Fibroblast of peridontal ligament (primary cell): ENCODE data around the gene COLEC11.
"Not testable (repeated sequence)": the region's sequence is repeated elsewhere in the genome, so short reads cannot be mapped to it uniquely, and the experiment has no call there.

Experiments used
- DNase-seq: peaks from one replicate; pipeline ENCODE4 v3.0.0-alpha.2; 2010; ENCODE audit errors: extremely low read depth

Gene COLEC11

DNA sequence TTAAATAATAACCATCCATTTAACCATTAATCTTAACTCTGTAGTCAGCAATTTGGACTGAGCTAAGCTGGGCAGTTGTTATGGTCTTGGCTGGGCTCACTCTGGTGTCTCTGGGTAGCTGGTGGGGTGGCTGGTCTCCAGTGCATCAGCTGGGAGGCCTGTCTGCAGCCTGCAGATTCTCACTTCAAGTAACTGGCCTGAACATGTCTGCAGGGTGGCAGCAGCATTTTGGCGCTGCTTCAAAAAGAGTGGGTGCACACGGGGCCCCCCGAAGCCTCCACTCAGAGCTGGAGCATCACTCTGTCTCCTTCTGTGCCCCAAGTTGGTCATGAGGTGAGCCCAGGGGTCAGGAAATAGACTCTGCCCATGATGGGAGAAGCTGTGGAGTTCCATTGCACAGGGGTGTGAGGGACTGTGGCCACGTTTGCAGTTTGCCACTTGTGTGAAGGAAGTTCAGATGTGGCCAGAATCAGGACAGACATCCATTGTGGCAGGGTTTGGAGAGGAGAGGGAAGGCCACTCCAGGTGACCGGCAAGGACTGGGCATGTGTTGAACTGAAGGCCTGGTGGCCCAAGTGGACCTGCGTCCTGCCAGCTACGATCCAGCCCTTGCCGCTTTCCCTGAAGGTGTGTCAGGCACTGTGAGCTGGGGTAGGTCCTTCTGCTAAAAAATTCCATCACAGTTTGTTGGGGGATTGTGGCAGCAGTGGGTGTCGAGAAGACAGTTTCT lies 58.1 kb downstream of the COLEC11 start:
- no peak for DNase-seq

DNA sequence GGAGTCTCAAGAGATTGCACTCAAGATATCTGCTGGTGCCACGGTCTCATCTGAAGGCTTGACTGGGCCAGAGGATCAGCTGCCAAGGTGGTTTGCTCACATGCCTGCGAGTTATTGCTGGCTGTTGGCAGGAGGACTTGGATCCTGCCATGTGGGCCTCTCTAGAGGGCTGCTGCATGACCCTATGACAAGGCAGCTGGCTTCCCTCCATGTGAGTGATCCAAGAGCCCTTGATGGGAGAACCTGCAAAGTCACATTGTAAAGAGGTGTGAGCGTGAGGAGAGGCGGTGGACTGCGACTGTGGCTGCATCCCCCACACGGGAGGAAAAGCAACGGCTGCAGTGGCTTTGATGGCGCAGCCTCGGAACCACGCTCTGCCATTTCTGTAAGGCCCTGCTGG lies 59.1 kb downstream of the COLEC11 start:
- DNase-seq: no peak

DNA sequence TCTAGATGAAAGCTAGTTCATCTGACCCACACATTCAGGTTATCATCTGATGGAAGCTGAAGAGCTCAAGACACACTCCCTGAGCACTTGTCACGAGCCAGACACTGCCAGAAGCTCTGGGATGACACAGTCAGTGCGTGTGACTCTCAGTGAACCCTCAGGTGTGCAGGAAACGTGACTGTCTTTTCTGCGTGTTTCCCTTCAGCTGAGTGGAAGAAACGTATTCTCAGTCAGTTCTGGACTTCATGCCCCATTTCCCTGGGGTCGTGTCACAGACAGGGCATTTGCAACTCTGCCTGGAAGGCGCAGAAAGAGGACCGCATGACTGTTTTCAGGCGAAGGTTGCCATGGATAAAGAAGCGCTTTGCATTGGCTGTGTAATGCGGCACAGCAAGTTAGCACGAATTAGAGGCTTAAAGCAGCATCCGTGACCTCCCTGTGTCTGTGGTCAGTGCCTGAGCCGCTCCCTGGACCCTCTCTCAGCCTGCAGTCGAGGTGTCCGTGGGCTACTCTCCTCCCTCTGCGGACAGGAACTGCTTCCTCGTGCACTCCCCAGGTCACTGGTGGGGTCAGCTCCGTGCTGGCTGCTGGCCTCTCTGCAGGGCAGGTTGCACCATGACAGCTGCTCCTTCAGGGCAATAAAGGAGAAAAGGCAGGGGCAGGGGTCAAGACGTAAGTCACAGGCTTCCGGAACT lies 59.8 kb downstream of the COLEC11 start:
- no peak for DNase-seq

DNA sequence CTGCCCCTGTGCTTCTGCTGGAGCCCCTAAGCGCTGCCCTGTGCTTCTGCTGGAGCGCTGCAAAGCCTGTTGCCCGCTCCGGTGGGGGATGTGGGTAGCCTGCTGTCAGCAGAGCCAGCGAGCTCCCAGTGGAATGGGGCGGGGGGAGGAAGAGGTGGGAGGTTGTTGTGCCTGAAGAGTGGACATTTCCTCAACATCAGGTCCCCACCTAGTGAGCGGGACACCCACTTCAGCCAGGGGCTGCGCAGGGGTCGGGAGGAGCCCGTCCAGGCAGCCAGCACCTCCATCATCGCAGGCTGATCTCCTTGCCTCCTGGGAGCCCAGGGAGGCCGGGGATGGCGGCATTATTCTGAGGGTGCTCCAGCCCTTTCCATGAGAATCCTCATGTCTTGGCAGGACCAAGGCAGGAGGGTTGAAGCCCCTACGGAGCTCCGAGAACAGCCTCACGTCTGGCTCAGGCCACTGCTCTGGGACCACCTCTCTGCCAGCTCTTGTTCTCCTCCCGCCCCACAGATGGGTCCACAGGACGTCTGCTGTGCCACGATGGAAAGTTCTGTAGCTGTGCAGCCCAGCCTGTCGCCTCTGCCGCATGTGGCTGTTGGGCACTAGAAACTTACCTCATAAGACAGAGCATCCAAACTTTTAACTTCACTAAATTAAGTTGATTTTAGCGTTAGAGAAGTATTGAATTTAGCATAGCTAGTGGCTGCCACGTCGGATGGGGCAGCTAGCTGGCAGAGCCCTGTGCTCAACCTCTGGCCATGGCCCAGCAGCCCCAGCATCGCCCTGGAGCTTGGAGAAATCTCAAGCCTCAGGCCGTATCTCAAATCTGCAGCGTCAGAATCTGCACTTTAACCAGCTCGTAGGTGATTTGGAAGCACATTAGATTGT lies 61.2 kb downstream of the COLEC11 start:
- no peak for DNase-seq

DNA sequence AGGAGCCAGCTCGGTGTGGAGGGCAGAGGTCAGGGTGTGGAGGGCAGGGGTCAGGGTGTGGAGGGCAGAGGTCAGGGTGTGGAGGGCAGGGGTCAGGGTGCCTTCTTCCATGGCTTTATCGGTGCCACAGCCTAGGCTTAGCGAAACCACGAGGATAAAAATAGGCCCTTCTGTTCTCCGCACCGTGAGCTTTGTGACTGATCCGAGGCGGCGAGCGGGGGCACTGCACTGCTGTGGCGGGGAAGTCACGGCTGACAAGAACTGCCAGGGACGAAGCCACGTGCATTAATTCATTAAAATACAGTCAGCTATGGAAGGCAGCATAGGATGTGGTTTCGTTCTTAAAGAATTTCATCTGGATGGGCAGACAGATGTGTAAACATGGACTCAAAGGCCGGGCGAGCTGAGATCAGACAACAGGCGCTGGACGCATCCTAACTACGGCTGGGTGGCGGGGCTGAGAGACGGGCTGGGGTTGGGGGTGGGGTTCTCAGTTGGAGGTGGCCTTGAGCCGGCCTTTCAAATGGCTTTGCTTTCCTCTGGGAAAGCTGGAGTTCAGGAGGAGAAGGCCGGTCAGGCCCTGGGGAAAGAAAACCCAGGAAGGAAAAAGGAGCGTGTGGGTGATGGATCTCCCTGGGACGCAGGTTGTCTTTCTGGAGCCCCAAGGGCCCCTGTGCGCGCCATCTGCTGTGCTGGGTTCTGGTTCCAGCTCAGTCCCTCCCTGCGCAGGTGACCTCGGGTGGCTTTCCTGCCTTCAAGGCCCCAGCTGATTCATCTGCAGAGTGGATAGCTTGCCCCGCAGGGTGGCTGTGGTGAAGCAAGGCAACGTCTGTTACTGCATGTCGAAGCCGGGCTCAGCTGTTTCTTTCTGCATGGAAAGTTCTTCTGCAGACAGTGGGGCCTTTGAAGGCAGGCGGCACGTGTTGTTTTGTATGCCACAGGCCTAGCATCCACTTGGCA lies 62.1 kb downstream of the COLEC11 start:
- no peak for DNase-seq

DNA sequence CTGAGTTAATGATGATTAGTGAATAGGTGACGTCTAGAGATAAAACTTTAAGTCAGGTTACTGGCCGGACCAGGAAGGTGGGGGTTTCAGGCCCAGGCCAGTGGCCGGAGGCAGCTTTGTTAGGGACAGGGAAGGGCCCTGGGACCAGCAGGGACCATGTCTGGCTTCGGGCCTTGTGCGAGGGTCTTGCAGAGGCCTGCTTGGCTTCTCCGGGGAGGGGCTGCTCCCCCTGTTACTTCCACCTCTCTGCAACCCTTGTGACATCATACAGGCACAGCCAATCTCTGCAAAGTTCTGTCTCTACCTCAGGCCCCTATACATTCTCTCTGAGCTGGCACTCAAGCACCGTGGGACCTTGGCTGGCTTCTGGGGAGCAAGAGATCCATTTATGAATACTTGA lies 63.0 kb downstream of the COLEC11 start, which contains the start of gene ALLC:
ALLC (plus strand) TSS at position 320 of the 400 bp plus-strand sequence. CDS start 12,958 bp downstream, outside the sequence.
- DNase-seq: no peak

DNA sequence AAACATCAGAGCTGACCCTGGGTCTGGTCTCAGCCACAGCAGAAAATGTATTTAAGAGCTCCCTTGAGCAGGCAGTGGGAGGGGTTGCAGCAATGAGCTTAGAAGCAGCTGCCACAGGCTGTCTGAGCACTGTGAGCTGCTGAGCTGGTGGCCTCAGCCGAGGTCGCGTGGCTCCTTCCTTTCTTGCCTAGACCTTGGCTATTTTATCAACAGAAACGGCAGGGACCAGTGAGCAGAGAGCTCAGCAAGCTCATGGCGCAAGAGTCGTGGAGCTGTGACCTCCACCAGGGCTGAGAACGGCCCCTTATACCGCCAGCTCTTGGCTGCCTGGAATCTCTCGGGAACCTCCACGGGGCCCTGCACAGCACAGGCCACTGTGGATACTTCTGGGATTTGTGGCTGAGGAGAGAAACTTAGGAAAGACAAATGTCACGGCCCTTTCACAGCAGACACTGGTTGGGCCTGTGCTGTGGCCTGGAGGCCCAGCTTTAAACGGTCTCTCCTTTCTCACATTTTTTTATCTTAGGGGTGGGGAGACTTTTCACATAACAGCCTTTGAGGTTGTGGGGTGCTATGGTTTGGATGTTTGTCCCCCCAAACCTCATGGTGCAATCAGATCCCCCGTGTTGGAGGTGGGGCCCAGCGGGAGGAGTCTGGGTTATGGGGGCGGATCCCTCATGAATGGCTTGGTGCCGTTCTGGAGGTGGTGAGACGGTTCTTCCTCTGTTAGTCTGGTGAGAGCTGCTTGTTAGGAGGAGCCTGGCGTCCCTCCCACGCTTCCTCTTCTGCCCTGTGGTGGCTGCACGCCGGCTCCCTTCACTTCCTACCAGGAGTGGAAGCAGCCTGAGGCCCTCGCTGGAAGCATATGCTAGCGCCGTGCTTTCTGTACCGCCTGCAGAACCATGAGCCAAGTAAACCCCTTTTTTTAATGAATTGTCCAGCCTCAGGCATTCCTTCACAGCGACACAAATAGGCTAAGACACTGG lies 64.8 kb downstream of the COLEC11 start:
- peak; percentile 12 for DNase-seq

DNA sequence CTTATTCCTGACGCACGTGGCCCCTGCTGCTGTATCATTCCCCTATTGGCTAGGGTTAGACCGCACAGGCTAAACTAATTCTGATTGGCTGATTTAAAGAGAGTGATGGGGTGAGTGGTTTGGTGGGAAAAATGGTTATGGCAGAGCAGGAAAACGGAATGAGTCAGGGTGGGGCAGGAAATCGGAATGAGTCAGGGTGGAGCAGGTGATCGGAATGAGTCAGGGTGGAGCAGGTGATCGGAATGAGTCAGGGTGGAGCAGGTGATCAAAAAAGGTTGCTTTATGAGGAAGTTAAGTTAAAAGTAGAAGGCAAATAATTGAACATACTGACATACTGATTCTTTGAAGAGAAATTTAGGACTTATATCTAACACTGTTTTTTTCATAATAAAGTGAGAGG lies 65.7 kb downstream of the COLEC11 start:
- not testable (repeated sequence) for DNase-seq

DNA sequence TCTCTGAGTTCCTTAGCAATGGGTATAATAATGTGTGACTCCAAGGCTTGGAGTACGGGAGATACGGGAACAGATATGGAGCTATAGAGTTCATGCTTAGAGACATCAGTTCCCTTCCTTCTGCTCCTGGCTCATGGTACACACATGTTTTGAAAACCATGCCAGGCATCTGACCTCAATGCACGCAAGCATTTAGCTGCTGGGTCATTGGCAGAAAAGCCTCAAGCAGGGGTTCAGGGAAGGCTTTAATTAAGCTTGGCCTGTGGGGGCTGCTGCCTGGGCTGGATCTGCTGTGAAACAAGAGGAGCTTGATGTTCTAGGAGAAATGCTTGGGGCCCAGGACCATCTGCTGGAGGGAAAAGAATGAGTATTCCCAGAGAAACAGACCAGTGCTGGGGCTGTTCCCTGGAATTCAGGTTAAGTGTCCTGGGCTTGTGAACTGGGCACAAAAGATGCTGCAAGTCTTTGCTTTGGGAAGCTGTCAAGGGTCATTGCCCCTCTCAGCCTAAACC lies 66.3 kb downstream of the COLEC11 start:
- no peak for DNase-seq

DNA sequence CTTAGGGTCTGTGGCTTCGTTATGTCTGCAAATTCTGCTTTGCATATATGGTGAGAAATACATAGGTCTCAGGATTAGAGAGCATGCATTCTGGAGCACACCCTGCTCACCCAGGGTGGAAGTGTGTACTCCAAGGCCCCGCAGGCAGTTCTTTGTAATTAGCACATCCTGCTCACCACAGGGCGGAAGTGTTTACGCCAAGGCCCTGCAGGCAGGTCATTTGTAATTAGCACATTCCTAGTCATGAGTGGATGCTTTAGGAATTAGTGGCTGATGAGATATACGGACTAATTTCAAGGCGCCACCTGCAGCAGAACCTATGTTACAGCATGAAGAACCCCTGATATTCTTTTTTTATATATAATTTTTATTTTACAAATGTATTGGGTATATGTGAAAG lies 67.3 kb downstream of the COLEC11 start:
- no peak for DNase-seq

DNA sequence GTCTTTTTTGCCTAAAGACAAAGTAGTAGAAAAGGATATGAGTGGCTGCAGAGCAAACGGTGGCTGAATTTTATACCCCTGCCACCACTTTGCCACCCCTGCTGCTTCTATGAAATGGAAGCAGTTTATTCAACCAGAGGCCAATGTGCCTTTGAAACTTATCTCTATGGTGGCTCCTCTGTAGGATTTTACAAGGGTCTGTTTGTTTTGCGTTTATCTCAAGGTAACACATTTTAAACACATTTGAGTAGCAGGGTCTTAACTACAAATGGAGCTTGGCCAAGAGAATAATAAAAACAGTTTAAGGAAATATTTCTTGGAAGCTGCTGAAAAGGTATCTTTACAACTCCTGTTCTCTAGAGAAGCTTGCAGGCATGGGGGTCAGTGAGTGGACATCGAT lies 69.2 kb downstream of the COLEC11 start:
- DNase-seq: no peak

DNA sequence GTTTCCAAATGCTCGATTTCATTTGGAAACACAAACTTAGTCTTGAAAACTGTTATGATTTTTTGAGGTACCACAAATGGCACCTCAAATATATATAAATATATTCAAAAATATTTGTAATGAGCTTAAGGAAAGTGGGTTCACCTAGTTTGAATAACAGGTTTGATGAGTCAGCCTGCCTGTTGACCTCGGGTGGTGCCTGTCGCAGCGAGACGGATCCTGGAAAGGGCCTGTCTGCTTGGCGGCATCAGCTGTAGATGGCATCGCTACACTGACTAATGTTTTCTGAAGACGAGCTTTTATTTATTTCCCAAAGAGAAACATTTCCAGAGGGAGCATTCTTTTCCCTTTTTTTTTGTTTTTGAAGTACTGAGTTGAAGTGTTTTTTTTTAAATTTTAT lies 70.0 kb downstream of the COLEC11 start:
- no peak for DNase-seq

DNA sequence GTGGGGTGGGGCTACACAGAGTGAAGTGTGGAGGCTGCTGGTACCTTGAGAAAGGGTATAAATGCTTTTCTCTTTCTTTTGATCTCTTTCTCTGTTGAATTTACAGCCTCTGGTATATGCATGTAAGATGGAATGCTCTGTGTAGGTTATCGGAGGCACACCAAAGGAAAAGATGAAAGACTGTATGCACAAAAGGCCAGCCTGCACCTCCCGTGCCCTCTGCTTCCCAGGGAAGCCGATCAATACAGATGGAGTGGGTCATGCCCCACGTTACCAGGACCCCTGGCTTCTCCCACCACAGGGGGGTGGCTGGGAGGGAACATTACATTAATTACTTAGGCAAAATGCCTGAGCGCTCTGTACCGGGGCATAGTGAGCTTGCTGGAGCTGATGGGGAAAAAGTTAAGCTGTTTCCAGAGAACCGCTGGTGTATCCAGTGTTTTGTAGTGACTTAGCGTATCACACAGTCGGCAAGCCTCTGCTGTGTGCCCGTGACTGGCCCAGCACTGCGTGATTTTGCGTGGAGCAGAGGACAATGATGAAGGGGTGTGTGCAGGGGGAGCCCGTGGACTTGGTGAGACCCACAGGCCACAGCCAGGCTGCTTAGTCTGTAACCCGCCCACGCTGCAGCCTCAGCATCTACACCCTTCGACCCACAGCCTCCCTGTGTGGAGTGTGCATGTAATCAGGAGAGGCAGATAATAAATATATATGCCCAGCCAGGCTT lies 71.1 kb downstream of the COLEC11 start:
- DNase-seq: no peak

DNA sequence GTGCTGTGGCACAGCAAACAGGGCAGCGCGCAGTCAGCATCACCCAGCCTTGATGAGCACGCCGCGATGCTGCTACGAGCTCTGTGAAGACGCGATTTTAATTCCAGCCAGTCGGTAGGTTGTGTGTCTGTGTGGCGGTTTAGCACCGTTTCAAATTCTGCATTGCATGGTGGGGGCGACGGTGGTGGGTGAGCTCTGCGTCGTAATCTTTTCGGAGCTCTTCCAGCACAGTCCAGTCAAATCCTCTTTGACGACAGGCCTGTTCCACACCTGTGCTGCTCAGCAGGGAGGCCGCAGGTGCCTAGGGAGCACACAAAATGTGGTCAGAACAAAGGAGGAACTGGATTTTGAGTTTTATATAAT lies 71.7 kb downstream of the COLEC11 start:
- DNase-seq: no peak

DNA sequence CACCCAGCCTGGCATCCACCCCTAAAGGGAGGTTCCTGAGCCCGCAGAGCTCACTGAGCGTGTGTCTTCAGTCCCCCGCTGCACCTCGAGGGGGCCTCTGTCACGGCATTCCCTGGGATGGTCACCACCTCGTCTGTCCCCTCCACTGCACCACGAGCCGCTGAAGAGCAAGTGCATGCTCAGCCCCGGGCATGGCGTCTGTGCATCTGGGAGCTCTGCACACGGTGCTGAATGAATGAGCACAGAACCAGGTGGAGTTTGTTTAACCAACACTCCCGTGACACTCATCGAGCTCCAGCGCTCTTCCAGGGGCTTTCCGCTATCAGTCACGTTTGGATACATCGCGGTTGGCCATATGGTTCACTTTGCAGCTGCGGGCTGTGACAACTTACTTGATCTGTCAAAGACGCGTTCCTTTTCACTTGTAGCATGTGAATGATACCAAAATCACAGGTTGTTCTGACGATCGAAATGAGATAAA lies 72.3 kb downstream of the COLEC11 start:
- no peak for DNase-seq

DNA sequence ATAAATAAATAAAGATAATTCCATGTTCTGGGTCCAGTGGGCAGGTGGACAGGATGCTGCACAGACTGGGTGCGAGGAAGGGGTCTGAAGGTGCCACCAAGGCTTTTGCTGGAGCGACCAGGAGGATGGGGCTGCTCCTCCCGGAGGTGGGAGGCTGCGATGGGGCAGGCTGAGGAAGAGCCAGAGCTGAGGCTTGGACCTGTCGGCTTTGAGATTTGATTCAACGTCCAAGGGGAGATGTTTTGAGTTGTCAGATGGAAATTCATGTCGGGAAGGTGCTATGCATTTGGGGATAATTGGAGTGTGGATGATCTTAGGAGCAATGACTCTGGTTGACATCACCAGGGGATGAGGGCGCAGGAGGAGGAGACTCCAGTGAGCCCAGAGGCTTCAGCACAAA lies 74.7 kb downstream of the COLEC11 start:
- no peak for DNase-seq

DNA sequence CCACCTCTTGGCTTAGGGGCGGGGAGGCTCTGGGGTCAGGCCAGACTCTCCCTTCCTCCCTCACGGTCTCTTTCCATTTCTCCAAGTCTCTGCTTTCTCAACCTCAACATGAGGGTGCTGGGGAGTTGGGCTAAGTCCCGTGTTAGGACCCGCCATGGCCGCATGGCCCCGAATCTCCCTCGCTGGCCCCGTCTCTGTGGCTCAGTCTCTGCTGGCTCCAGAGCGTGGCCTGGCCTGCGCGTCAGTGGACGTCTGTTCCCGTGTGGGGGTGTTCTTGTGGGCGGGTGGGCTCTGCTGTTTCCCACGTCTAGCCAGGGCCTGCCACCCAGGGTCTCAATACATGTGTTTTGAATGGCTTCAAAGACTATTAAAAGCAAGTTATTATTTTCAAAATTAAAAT lies 75.5 kb downstream of the COLEC11 start:
- no peak for DNase-seq

DNA sequence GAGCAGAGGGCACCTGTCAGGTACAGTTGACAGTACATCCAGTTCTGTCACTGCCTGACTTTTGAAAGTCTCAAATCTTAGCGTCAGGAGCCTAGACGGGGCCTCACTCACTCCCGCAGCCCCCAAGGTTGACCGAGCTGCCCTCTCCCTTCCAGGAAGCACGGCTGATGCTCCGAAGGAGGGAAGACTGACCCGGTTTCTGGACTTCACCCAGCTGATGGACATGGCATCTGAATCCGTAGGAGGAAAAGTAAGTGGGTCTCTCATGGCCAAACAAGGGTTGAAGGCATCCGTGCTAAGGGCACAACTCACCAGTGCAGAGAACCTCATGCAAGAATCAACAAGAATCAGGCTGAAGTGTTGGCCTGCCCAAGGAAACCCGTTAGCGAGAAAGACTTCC lies 76.0 kb downstream of the COLEC11 start:
- no peak for DNase-seq
